HepG2 (cell line): Measurements from ENCODE around the gene TSNAXIP1. TPM values are rescaled to one million over a fixed set of nuclear protein-coding genes. Genes with fewer than 3 reads are reported as not detected.
A peak's percentile ranks its signal among the peaks of the same experiment; 100 is the strongest.

Source experiments
- CBX5 ChIP-seq: sonication (generic); formaldehyde crosslinking; IDR thresholded peaks from 2 replicates; pipeline ENCODE4 v1.4.0; 2020; ENCODE audit warnings: missing genetic modification reagents, borderline replicate concordance
- GATAD1 ChIP-seq: IDR thresholded peaks from 2 replicates; pipeline ENCODE4 v1.6.1; 2016; ENCODE audit warnings: missing genetic modification reagents, missing compliant biosample characterization
- GATAD2A ChIP-seq: IDR thresholded peaks from 2 replicates; pipeline ENCODE4 v1.6.1; 2016
- GMEB2 ChIP-seq: IDR thresholded peaks from 2 replicates; pipeline ENCODE4 v1.6.1; 2016; ENCODE audit warnings: missing biosample characterization, missing genetic modification reagents, low read depth
- GTF3A ChIP-seq: sonication (generic); formaldehyde crosslinking; conservative IDR thresholded peaks from 2 replicates; pipeline ENCODE4 v1.4.0; 2020; ENCODE audit warnings: mild to moderate bottlenecking, missing genetic modification reagents
- GZF1 ChIP-seq: sonication (generic); formaldehyde crosslinking; IDR thresholded peaks from 2 replicates; pipeline ENCODE4 v1.5.1; 2020; ENCODE audit warnings: mild to moderate bottlenecking, missing genetic modification reagents
- HDAC1 ChIP-seq: sonication (generic); formaldehyde crosslinking; IDR thresholded peaks from 2 replicates; pipeline ENCODE4 v1.5.1; 2020; ENCODE audit warnings: mild to moderate bottlenecking, missing genetic modification reagents
- HOXA7 ChIP-seq: sonication (generic); formaldehyde crosslinking; IDR thresholded peaks from 2 replicates; pipeline ENCODE4 v1.8.1; 2022; ENCODE audit warnings: mild to moderate bottlenecking, missing genetic modification reagents, moderate library complexity
- KAT2B ChIP-seq: fragments of 150-350 bp; IDR thresholded peaks from 2 replicates; pipeline ENCODE4 v1.6.1; 2014; ENCODE audit warnings: low read depth, low read length, borderline replicate concordance
- MTA1 ChIP-seq: sonication (generic); formaldehyde crosslinking; IDR thresholded peaks from 2 replicates; pipeline ENCODE4 v1.4.0; 2020; ENCODE audit warnings: missing genetic modification reagents, mild to moderate bottlenecking, borderline replicate concordance
- PBX2 ChIP-seq: IDR thresholded peaks from 2 replicates; pipeline ENCODE4 v1.6.1; 2016; ENCODE audit warnings: control low read depth
- SAFB2 ChIP-seq: sonication (generic); formaldehyde crosslinking; IDR thresholded peaks from 2 replicates; pipeline ENCODE4 v1.5.1; 2020; ENCODE audit warnings: missing genetic modification reagents, low read depth, mild to moderate bottlenecking, borderline replicate concordance
- TRIM24 ChIP-seq: sonication (generic); formaldehyde crosslinking; IDR thresholded peaks from 2 replicates; pipeline ENCODE4 v1.8.0; 2022; ENCODE audit warnings: mild to moderate bottlenecking, missing genetic modification reagents
- ZFP91 ChIP-seq: sonication (generic); formaldehyde crosslinking; IDR thresholded peaks from 2 replicates; pipeline ENCODE4 v1.9.0; 2022; ENCODE audit warnings: missing genetic modification reagents, mild to moderate bottlenecking, borderline replicate concordance
- ZNF235 ChIP-seq: sonication (generic); formaldehyde crosslinking; IDR thresholded peaks from 2 replicates; pipeline ENCODE4 v1.8.1; 2023; ENCODE audit warnings: mild to moderate bottlenecking, missing genetic modification reagents, borderline replicate concordance
- ZNF335 ChIP-seq: sonication (generic); formaldehyde crosslinking; IDR thresholded peaks from 2 replicates; pipeline ENCODE4 v1.4.0; 2020; ENCODE audit warnings: missing genetic modification reagents
- ZNF33A ChIP-seq: sonication (generic); formaldehyde crosslinking; IDR thresholded peaks from 2 replicates; pipeline ENCODE4 v1.5.1; 2020; ENCODE audit warnings: missing genetic modification reagents, mild to moderate bottlenecking, moderate library complexity, borderline replicate concordance
- ZNF34 ChIP-seq: sonication (generic); formaldehyde crosslinking; IDR thresholded peaks from 2 replicates; pipeline ENCODE4 v1.4.0; 2020; ENCODE audit warnings: mild to moderate bottlenecking, missing genetic modification reagents, borderline replicate concordance
- ZNF562 ChIP-seq: sonication (generic); formaldehyde crosslinking; IDR thresholded peaks from 2 replicates; pipeline ENCODE4 v1.8.0; 2022; ENCODE audit warnings: missing genetic modification reagents, borderline replicate concordance
- ZNF589 ChIP-seq: sonication (generic); formaldehyde crosslinking; conservative IDR thresholded peaks from 2 replicates; pipeline ENCODE4 v1.8.0; 2022; ENCODE audit warnings: mild to moderate bottlenecking, moderate library complexity, missing genetic modification reagents
- polyA plus RNA-seq, 8 experiments: library from polyadenylated mRNA; depleted of rRNA in 3 of 8; stranded (reverse) in 7 of 8; unstranded in 1 of 8; fragments of >200 nt; fragmentation: Illumina TruSeq in 4 of 8; extraction: Trizol in 4 of 8; gene quantifications; 2 replicates each; pipeline versions ENCODE4 v1.2.1 to v1.2.3, GENCODE V29; 2011 to 2016; ENCODE audit warnings: low read depth in 4 of 8, missing spikeins in 1 of 8, mixed read lengths in 1 of 8; ENCODE audit not compliant: insufficient read depth in 1 of 8
- total RNA-seq, 5 experiments: library from RNA; depleted of rRNA; stranded (reverse); fragments of >200 nt; fragmentation: Illumina TruSeq; extraction: Trizol; gene quantifications; 2 replicates each; pipeline ENCODE4 v1.2.3, GENCODE V29; 2016; ENCODE audit warnings: low read depth in 1 of 5
- TF ChIP-seq, protein P1 (sequence below): sonication (generic); formaldehyde crosslinking; IDR thresholded peaks from 2 replicates; pipeline ENCODE4 v1.4.0; 2020; ENCODE audit warnings: mild to moderate bottlenecking, missing genetic modification reagents
- TF ChIP-seq, protein P2 (sequence below): fragments of 450-650 bp; IDR thresholded peaks from 2 replicates; pipeline ENCODE4 v1.6.1; 2017; ENCODE audit warnings: mild to moderate bottlenecking

Gene TSNAXIP1
- total and polyA plus RNA-seq, 2 of the 13 experiments (the other 11 are each of a cell fraction or from before 2014, with no cell fraction given), result 0.37 to 0.86 TPM

DNA sequence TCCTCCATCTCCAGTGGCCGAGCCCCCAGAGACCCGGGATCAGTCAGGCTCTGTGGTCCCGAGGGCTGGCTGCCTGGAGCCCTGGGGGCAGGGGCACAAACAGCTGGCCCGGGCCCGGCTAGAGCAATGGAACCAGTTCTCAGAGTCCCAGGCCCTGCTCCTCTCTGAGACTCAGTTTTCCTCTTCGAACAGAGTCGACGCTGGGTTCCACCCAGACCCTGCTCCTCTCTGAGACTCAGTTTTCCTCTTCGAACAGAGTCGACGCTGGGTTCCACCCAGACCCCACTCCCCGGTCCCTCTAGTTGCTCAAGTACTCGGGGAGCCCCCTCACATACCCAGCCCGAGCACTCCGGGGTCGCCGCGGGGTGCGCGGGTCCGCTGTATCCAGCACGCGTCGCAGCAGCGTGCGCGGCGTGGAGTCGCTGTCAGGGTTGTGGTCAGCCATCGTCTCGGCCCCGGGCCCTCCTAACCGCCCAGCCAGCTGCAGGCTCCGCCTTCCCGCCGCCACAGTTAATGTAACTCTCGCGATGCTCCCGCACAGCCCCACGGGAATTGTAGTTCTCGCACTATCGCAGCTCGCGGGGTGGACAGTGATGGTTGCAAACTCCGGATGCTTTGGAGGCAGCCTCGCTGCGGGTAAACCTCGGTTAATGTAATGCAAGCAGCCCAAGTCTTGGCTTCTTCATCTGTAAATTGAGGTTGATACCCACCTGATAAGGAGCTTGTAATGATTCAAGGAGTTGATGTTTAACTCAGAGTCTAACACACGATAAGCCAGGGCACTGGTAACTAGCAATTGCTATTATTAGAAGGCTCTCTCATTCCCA lies 26.9 kb downstream of the TSNAXIP1 start (continued):
- TF ChIP-seq PBX2 (CRISPR knock-in tag) (no peak), GATAD2A (peak; percentile 49; the same call in 1 of the 2 replicates), SAFB2 (CRISPR knock-in tag) (peak; percentile 87; the same call in 1 of the 2 replicates), MTA1 (CRISPR knock-in tag) (peak; percentile 58; the same call in 1 of the 2 replicates), ZNF33A (CRISPR knock-in tag) (0 out of 2 replicates have a peak, but pooled peaks have one; percentile 51), GZF1 (0 out of 2 replicates have a peak, but pooled peaks have one; percentile 65), ZNF235 (CRISPR knock-in tag) (no peak), KAT2B (no peak), GATAD1 (CRISPR knock-in tag) (peak; percentile 84), TRIM24 (CRISPR knock-in tag) (no peak), HOXA7 (no peak), ZNF335 (CRISPR knock-in tag) (no peak), ZNF589 (CRISPR knock-in tag) (no peak), ZFP91 (peak; percentile 87; the same call in 1 of the 2 replicates), CBX5 (CRISPR knock-in tag) (peak; percentile 28; the same call in 1 of the 2 replicates), GMEB2 (CRISPR knock-in tag) (peak; percentile 38; the same call in 1 of the 2 replicates), ZNF562 (CRISPR knock-in tag) (no peak), ZNF34 (CRISPR knock-in tag) (0 out of 2 replicates have a peak, but pooled peaks have one; percentile 38), HDAC1 (CRISPR knock-in tag) (peak; percentile 93), GTF3A (CRISPR knock-in tag) (peak; percentile 95)
- TF ChIP-seq, protein P1, sequence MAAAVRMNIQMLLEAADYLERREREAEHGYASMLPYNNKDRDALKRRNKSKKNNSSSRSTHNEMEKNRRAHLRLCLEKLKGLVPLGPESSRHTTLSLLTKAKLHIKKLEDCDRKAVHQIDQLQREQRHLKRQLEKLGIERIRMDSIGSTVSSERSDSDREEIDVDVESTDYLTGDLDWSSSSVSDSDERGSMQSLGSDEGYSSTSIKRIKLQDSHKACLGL, result peak; percentile 81
- TF ChIP-seq, protein P2, sequence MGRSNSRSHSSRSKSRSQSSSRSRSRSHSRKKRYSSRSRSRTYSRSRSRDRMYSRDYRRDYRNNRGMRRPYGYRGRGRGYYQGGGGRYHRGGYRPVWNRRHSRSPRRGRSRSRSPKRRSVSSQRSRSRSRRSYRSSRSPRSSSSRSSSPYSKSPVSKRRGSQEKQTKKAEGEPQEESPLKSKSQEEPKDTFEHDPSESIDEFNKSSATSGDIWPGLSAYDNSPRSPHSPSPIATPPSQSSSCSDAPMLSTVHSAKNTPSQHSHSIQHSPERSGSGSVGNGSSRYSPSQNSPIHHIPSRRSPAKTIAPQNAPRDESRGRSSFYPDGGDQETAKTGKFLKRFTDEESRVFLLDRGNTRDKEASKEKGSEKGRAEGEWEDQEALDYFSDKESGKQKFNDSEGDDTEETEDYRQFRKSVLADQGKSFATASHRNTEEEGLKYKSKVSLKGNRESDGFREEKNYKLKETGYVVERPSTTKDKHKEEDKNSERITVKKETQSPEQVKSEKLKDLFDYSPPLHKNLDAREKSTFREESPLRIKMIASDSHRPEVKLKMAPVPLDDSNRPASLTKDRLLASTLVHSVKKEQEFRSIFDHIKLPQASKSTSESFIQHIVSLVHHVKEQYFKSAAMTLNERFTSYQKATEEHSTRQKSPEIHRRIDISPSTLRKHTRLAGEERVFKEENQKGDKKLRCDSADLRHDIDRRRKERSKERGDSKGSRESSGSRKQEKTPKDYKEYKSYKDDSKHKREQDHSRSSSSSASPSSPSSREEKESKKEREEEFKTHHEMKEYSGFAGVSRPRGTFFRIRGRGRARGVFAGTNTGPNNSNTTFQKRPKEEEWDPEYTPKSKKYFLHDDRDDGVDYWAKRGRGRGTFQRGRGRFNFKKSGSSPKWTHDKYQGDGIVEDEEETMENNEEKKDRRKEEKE, result no peak
